Muscle layer of colon (tissue), 2 donors: ENCODE results near the gene CHRM5.

Experiments used
- H3K27ac ChIP-seq: one replicate; pipeline ENCODE4 v1.7.0; 2013; ENCODE audit warnings: low read depth, mild to moderate bottlenecking, low read length, moderate library complexity
- H3K27me3 ChIP-seq, 2 donors: one replicate each; pipeline ENCODE4 v1.7.0; 2013; ENCODE audit warnings: low read length in 2 of 2, mild to moderate bottlenecking in 2 of 2; ENCODE audit not compliant: insufficient read depth in 2 of 2, control insufficient read depth in 1 of 2
- H3K36me3 ChIP-seq: one replicate; pipeline ENCODE4 v1.7.0; 2013; ENCODE audit warnings: mild to moderate bottlenecking, low read length; ENCODE audit not compliant: insufficient read depth
- H3K4me1 ChIP-seq: one replicate; pipeline ENCODE4 v1.7.0; 2013; ENCODE audit warnings: mild to moderate bottlenecking, low read length; ENCODE audit not compliant: insufficient read depth
- H3K4me3 ChIP-seq, 2 donors: one replicate each; pipeline ENCODE4 v1.7.0; 2013; ENCODE audit warnings: low read length in 2 of 2, low read depth in 1 of 2, mild to moderate bottlenecking in 1 of 2, moderate library complexity in 1 of 2
- H3K9ac ChIP-seq: one replicate; pipeline ENCODE4 v1.7.0; 2013; ENCODE audit warnings: low read length
- H3K9me3 ChIP-seq: one replicate; pipeline ENCODE4 v1.7.0; 2013; ENCODE audit warnings: mild to moderate bottlenecking, low read length
- donor health status: abdominal sarcoma.
- donor health status: Adenocarcinoma of cecum.

The CHRM5 gene, protein sequence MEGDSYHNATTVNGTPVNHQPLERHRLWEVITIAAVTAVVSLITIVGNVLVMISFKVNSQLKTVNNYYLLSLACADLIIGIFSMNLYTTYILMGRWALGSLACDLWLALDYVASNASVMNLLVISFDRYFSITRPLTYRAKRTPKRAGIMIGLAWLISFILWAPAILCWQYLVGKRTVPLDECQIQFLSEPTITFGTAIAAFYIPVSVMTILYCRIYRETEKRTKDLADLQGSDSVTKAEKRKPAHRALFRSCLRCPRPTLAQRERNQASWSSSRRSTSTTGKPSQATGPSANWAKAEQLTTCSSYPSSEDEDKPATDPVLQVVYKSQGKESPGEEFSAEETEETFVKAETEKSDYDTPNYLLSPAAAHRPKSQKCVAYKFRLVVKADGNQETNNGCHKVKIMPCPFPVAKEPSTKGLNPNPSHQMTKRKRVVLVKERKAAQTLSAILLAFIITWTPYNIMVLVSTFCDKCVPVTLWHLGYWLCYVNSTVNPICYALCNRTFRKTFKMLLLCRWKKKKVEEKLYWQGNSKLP

DNA sequence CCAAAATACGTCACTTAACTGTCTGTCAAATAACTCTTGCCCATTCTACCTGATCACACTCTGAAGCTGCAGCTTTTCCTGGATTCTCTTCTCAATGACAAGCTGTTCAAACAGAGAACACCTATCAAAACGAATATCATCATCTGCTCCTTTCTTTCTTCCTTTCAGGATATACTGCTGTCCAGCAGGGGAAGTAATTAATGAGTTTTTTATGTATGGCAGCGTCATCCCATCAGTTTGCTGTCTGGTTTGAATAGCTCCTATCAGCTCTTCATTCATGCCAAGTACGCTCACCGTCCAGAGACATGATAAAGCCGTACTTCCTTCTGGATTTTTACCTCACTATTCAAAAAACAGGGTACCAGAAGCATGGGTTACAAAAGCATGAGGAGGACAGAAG lies at the start of gene CHRM5:
CHRM5 (plus strand) TSS at position 274 of the 400 bp plus-strand sequence. CDS start 94,221 bp downstream, outside the sequence.
- no peaks in the 10 kb centered on the region for H3K27me3 ChIP-seq
- no peak within 1 kb of the TSS for H3K9ac ChIP-seq
- no peaks in the 10 kb centered on the region for H3K9me3 ChIP-seq
- H3K36me3 ChIP-seq = no peaks in the 10 kb centered on the region
- H3K4me1 ChIP-seq = no peaks in the 10 kb centered on the region
- H3K27ac ChIP-seq = no peak within 1 kb of the TSS
- no peak within 1 kb of the TSS for H3K4me3 ChIP-seq

DNA sequence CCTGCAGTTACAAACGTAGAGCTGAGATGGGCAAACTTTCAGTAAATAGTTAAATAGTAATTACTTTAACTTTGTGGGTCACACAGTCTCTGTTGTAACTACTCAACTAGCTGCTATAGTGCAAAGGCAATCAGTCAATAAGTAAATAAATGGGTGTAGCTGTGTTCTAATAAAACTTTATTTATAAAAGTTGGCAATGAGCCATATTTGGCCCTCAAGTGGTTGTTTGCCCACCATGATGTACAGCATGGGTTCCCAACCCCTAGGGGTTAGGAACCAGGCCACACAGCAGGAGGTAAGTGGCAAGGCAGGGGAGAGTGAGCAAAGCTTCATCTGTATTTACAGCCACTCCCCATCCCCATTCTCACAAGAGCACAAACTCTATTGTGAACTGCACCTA lies 44.9 kb upstream of the CHRM5 start:
- Histone ChIP-seq H3K27ac (no peak overlapping the region), H3K36me3 (no peaks in the 10 kb centered on the region), H3K4me3 (no peak overlapping the region), H3K4me1 (no peaks in the 10 kb centered on the region), H3K27me3 (no peaks in the 10 kb centered on the region), H3K9ac (no peak overlapping the region), H3K9me3 (no peaks in the 10 kb centered on the region)

DNA sequence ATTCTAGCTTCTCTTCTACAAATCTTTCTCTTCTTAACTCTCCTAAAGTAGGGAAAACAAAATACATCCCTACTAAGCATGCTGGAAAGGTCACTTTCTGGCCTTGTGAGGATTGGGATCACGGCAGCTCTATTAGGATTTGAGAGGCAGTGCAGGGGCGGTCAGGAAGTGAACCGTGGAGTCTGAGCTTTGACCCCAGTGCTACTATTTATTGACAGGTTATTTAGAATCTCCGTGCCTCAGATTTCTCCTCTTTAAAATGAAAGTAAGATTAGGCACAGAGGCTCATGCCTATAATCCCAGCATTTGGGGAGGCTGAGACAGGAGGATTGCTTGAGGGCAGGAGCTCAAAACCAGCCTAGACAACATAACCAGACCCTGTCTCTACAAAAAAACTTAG lies 42.0 kb upstream of the CHRM5 start:
- no peaks in the 10 kb centered on the region for H3K9me3 ChIP-seq
- H3K27ac ChIP-seq = no peak overlapping the region
- no peaks in the 10 kb centered on the region for H3K4me1 ChIP-seq
- no peak overlapping the region for H3K4me3 ChIP-seq
- no peaks in the 10 kb centered on the region for H3K36me3 ChIP-seq
- no peak overlapping the region for H3K9ac ChIP-seq
- no peaks in the 10 kb centered on the region for H3K27me3 ChIP-seq

DNA sequence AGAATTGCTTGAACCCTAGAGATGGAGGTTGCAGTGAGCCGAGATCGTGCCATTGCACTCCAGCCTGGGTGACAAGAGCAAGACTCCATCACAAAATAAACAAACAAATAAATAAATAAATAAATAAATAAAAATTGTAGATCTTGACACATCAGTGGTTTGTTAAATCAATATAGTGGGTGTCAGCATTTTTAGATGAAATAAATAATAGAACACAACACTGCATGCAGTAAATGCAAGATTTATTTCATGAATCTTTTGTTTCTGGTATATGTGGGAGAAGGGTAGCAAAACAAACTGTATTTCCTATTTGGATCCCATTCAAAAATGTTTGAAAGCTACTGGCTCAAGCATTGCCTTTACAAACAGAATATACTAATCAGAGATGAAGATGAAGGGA lies 35.6 kb upstream of the CHRM5 start:
- H3K9ac ChIP-seq = no peak overlapping the region
- no peak overlapping the region for H3K4me3 ChIP-seq
- no peaks in the 10 kb centered on the region for H3K27me3 ChIP-seq
- H3K9me3 ChIP-seq = no peaks in the 10 kb centered on the region
- H3K4me1 ChIP-seq = no peaks in the 10 kb centered on the region
- no peaks in the 10 kb centered on the region for H3K36me3 ChIP-seq
- no peak overlapping the region for H3K27ac ChIP-seq

DNA sequence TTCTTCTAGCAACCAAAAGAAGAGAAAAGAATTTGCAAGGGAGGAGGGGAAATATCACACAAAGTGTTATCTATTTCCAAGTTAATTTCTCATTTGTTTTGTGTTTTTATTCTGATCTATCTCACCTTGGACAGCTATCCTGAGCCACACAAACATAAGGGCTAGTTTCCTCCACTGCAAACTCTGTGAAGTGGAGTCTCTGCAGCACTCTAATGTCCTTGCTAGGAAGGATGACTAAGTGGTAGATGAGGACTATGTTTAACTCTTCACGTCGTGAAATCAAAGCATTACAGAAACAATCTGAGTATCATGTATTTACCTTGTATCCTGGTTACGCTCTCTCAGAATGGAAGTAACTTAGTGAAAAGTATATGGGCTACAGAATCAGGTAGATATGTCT lies 33.9 kb upstream of the CHRM5 start:
- H3K4me3 ChIP-seq = no peak overlapping the region
- no peaks in the 10 kb centered on the region for H3K36me3 ChIP-seq
- no peak overlapping the region for H3K9ac ChIP-seq
- no peaks in the 10 kb centered on the region for H3K4me1 ChIP-seq
- H3K9me3 ChIP-seq = no peaks in the 10 kb centered on the region
- no peaks in the 10 kb centered on the region for H3K27me3 ChIP-seq
- H3K27ac ChIP-seq = no peak overlapping the region

DNA sequence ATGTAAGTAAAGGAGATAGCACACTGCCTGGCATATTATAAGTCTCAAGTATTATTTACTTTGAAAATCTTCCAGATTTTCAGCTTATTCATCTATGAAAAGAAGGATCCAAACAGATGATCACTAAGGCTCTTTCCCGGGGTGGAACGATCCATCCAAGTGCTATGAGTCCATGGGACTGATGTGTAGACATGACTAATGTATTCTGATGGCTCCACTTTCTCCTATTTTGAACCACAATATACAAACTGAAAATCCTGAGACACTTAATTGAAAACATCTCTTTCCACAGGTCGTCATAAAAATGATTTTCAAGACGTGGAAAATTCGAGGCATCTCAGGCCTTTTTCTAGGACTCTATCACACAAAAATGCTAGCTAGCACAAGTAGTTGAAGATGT lies 33.4 kb upstream of the CHRM5 start:
- Histone ChIP-seq H3K4me3 (no peak overlapping the region), H3K9ac (no peak overlapping the region), H3K36me3 (no peaks in the 10 kb centered on the region), H3K4me1 (no peaks in the 10 kb centered on the region), H3K9me3 (no peaks in the 10 kb centered on the region), H3K27me3 (no peaks in the 10 kb centered on the region), H3K27ac (no peak overlapping the region)

DNA sequence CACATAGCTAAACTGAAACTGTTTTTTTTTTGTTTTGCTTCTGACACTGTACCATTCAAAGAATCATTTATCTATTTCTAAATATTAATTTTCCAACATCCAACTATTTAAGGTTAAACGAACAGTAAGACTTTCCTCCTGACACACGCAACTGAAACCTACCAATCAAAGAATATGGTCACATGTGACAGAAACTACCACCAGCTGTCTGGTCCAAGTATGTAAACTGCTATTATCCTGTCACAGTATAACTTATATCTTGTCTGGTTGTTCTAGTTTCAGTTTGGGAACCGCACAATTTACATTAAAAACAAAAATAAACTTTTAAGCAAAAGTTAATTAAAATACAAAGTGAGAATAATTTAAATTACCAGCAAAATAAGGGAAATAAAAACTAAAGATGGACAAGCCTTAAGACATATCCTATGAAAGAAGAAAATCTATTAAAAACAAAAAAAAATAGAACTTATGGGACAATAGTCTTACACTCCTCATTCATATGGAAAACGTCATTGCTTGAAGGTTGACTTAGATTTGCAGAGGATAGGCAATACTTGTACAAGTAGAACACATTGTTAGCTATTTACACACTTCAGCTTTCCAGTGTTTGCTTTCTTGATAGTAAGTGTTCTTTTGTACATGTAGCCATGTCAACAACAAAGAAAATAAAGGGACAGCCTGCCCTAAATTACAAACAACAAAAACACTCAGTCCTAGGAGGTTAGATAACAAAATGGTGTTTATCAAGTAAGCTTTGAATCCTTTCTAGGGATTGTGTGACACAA lies 26.8 kb upstream of the CHRM5 start:
- Histone ChIP-seq H3K4me3 (no peak overlapping the region), H3K36me3 (no peaks in the 10 kb centered on the region), H3K9ac (no peak overlapping the region), H3K27me3 (no peaks in the 10 kb centered on the region), H3K9me3 (no peaks in the 10 kb centered on the region), H3K27ac (no peak overlapping the region), H3K4me1 (no peaks in the 10 kb centered on the region)

DNA sequence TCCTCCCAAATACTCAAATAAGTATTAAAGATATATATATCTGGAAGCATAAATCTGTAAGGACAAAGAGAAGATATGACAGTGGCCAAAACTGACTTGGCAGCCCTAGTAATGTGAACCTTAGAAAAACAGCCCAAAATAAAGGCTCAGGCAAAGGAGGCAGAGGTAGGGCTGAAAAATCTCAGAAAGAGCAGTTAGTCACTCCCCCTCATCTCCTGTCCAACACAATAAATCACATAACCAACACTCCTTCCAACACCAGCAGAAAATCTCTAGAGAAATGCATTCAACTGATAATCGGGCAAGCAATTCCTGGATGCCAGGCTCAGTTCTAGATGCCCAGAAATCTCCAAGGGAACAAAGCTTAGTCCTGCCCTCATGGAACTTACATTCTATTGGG lies 22.1 kb upstream of the CHRM5 start:
- Histone ChIP-seq H3K4me3 (no peak overlapping the region), H3K36me3 (no peaks in the 10 kb centered on the region)

DNA sequence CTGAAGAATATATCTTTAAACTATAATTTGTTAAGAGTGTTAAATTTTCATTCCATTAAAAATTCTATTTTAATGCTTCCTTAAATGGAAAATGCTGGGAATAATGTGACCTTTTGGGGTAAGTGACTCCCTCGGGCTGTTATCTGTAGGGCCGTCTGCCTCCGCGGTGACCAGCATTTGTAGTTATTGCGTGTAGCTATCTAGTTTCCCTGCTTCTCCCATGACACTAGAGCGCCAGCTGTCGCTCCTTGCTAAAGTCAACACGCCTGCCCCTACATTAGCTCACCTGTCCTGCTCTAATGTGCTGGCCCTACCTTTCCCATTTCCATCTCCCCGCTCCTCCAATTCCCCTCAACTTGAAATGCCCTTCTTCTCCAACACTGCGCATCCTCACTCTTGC lies 12.4 kb upstream of the CHRM5 start:
- H3K9ac ChIP-seq = no peak overlapping the region
- no peak overlapping the region for H3K27ac ChIP-seq
- H3K4me1 ChIP-seq = no peaks in the 10 kb centered on the region
- H3K36me3 ChIP-seq = no peaks in the 10 kb centered on the region
- no peaks in the 10 kb centered on the region for H3K9me3 ChIP-seq
- no peak overlapping the region for H3K4me3 ChIP-seq
- H3K27me3 ChIP-seq = no peaks in the 10 kb centered on the region

More for the DNA sequence above, 22.1 kb upstream of the CHRM5 start:
- Histone ChIP-seq H3K27ac (no peak overlapping the region), H3K9me3 (no peaks in the 10 kb centered on the region), H3K4me1 (no peaks in the 10 kb centered on the region), H3K9ac (no peak overlapping the region), H3K27me3 (no peaks in the 10 kb centered on the region)

DNA sequence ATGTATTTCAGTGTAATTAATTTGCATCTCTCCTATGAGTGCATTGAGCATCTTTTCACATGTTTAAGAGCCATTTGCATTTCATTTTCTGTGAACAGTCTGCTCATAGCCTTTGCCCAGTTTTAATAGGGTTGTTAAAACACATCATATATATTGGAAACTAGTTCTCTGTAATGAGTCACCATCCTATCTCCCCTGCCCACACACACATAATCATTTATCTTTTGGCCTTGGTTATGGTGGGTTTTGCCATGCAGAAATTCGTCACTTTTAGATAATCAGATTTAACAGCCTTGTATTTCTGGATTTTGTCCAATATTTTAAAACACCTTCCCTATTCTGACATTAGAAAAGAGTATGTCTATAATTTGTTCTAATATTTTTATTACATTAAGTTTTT lies 11.9 kb upstream of the CHRM5 start:
- Histone ChIP-seq H3K4me1 (no peaks in the 10 kb centered on the region), H3K27me3 (no peaks in the 10 kb centered on the region), H3K9ac (no peak overlapping the region), H3K27ac (no peak overlapping the region), H3K4me3 (no peak overlapping the region), H3K9me3 (no peaks in the 10 kb centered on the region), H3K36me3 (no peaks in the 10 kb centered on the region)

DNA sequence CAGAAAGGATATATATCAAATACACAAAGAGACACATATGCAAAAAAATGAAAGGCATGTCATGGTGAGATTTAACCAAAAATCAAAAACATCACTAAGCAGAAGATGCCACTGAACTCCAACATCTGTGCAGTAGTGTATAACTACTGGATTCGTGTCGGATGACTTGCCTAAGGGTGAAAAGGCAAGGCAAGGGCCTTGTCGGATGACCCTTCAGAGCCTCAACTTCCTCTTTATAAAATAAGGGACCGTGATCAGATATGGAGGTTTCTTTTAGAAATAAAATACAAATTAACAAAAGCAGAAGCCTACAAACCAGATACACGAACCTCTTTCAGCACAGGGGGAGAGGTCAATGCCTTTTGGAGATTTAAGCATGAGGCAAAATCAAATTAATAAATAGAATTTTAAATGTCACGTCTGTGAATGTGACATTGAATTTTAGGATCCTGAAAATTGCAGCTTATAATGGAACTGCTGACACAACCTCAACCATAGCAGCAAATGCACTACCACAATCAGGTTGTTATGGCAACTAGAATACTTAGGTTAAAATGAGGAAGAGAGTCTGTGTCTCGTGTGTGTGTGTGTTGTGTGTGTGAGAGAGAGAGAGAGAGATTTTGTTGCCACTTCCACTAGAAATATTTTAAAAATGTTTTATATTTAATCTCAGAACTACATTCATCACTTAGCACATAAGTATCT lies 8.3 kb upstream of the CHRM5 start:
- Histone ChIP-seq H3K36me3 (no peaks in the 10 kb centered on the region), H3K9ac (no peak overlapping the region), H3K27ac (no peak overlapping the region)

More for the DNA sequence above, 8.3 kb upstream of the CHRM5 start:
- Histone ChIP-seq H3K4me3 (no peak overlapping the region), H3K9me3 (no peaks in the 10 kb centered on the region), H3K27me3 (no peaks in the 10 kb centered on the region), H3K4me1 (no peaks in the 10 kb centered on the region)
